Measurements from ENCODE around the gene RRP1B. TPM values are rescaled to one million over a fixed set of nuclear protein-coding genes. Genes with fewer than 3 reads are reported as not detected.
A peak's percentile ranks its signal among the peaks of the same experiment; 100 is the strongest.

Gene RRP1B
- 12.1 and 13.1 TPM in 2 replicates for total RNA-seq (2014; rRNA removed; shearing (Covaris generic))

GRCh38 chr21:43659136-43660000, at the start of gene RRP1B, which contains the start of gene HSF2BP:
Gene RRP1B, plus strand, starts transcription at chr21:43659560. Its CDS starts 105 bp downstream, at chr21:43659665.
Gene HSF2BP, minus strand, starts transcription at chr21:43659488. Its CDS starts 1,392 bp downstream, at chr21:43658096.
- peak; percentile 81 for DNase-seq (ENCODE audit: low read depth)

GRCh38 chr21:43611598-43612369, 47.6 kb upstream of the RRP1B start:
- peak; percentile 53 for DNase-seq (ENCODE audit: low read depth)

- peak; percentile 86 for DNase-seq (ENCODE audit: low read depth)
These were observed 45.4 kb upstream of the RRP1B start for GRCh38 chr21:43613755-43614638.

GRCh38 chr21:43614839-43615238, 44.5 kb upstream of the RRP1B start:
- no peak for DNase-seq (ENCODE audit: low read depth)

GRCh38 chr21:43616861-43617260, 42.5 kb upstream of the RRP1B start:
- DNase-seq (ENCODE audit: low read depth), result peak; percentile 37

- no peak for DNase-seq (ENCODE audit: low read depth)
These were observed 40.4 kb upstream of the RRP1B start for GRCh38 chr21:43618940-43619339.

GRCh38 chr21:43619344-43619743, 40.0 kb upstream of the RRP1B start:
- no peak for DNase-seq (ENCODE audit: low read depth)

- DNase-seq (ENCODE audit: low read depth), result no peak
These were observed 39.5 kb upstream of the RRP1B start for GRCh38 chr21:43619856-43620255.

GRCh38 chr21:43622796-43623195, 36.6 kb upstream of the RRP1B start:
- no peak for DNase-seq (ENCODE audit: low read depth)

GRCh38 chr21:43623588-43623987, 35.8 kb upstream of the RRP1B start:
- DNase-seq (ENCODE audit: low read depth), result no peak

GRCh38 chr21:43624339-43624738, 35.0 kb upstream of the RRP1B start:
- DNase-seq (ENCODE audit: low read depth), result no peak

- no peak for DNase-seq (ENCODE audit: low read depth)
These were observed 33.0 kb upstream of the RRP1B start for GRCh38 chr21:43626390-43626789.

- DNase-seq (ENCODE audit: low read depth), result no peak
These were observed 31.8 kb upstream of the RRP1B start for GRCh38 chr21:43627527-43627926.

- no peak for DNase-seq (ENCODE audit: low read depth)
These were observed 27.8 kb upstream of the RRP1B start for GRCh38 chr21:43631411-43632107.

- DNase-seq (ENCODE audit: low read depth), result no peak
These were observed 26.9 kb upstream of the RRP1B start for GRCh38 chr21:43632373-43632905.

- no peak for DNase-seq (ENCODE audit: low read depth)
These were observed 24.7 kb upstream of the RRP1B start for GRCh38 chr21:43634618-43635017.

GRCh38 chr21:43635436-43635835, 23.9 kb upstream of the RRP1B start:
- no peak for DNase-seq (ENCODE audit: low read depth)

- DNase-seq (ENCODE audit: low read depth), result no peak
These were observed 21.7 kb upstream of the RRP1B start for GRCh38 chr21:43637530-43638158.

GRCh38 chr21:43639470-43640353, 19.6 kb upstream of the RRP1B start:
- no peak for DNase-seq (ENCODE audit: low read depth)
